Sigmoid colon (tissue), 7 donors: ENCODE data around the gene YES1. TPM values are rescaled to one million over a fixed set of nuclear protein-coding genes. Genes with fewer than 3 reads are reported as not detected.
A peak's percentile ranks its signal among the peaks of the same experiment; 100 is the strongest.

Source experiments
- DNase-seq: peaks from one replicate; pipeline ENCODE4 v3.0.0-alpha.2; 2019
- H3K27ac ChIP-seq, 4 donors: fragments of 200-600 bp; sonication (generic); one replicate each; pipeline ENCODE4 v1.5.1; 2016 to 2019; ENCODE audit warnings: mild to moderate bottlenecking in 1 of 4
- H3K27me3 ChIP-seq, 3 donors: fragments of 200-600 bp; sonication (generic); one replicate each; pipeline ENCODE4 v1.5.1; 2019; ENCODE audit warnings: mild to moderate bottlenecking in 1 of 3
- H3K36me3 ChIP-seq, 4 donors: fragments of 200-600 bp; sonication (generic); one replicate each; pipeline ENCODE4 v1.5.1; 2016 to 2019
- H3K4me1 ChIP-seq, 4 donors: fragments of 200-600 bp; sonication (generic); one replicate each; pipeline ENCODE4 v1.5.1; 2017 to 2019
- H3K4me3 ChIP-seq, 4 donors: fragments of 200-600 bp; sonication (generic); one replicate each; pipeline ENCODE4 v1.5.1; 2017 to 2019; ENCODE audit warnings: mild to moderate bottlenecking in 2 of 4, moderate library complexity in 1 of 4
- H3K9me3 ChIP-seq, 4 donors: fragments of 200-600 bp in 3 of 4; sonication (generic) in 3 of 4; one replicate each; pipeline versions ENCODE4 v1.5.1 to v1.6.1; 2013 to 2019
- CTCF ChIP-seq, 4 experiments: fragments of 450-650 bp in 3 of 4; fragments of 200-600 bp in 1 of 4; IDR thresholded peaks; one replicate each; pipeline ENCODE4 v1.5.1; 2016 to 2019; ENCODE audit warnings: antibody characterized with exemption in 4 of 4, mild to moderate bottlenecking in 3 of 4, moderate library complexity in 2 of 4
- EP300 ChIP-seq, 4 donors: sonication (generic); formaldehyde crosslinking; IDR thresholded peaks; one replicate each; pipeline ENCODE4 v1.6.1; 2017; ENCODE audit warnings: antibody characterized with exemption in 4 of 4
- POLR2A ChIP-seq, 2 donors: fragments of 450-650 bp; IDR thresholded peaks; one replicate each; pipeline ENCODE4 v1.6.1; 2016; ENCODE audit warnings: antibody characterized with exemption in 2 of 2, mild to moderate bottlenecking in 2 of 2, moderate library complexity in 2 of 2
- POLR2AphosphoS5 ChIP-seq, 4 donors: sonication (generic); formaldehyde crosslinking; IDR thresholded peaks; one replicate each; pipeline ENCODE4 v1.6.1; 2017; ENCODE audit warnings: antibody characterized with exemption in 4 of 4
- WGBS, 2 donors: extraction: QIAGEN DNeasy Blood & Tissue Kit; methylation state at CpG; one replicate each; pipeline ENCODE4 v1.1.7; 2013; 5-methylcytosine and 5-hydroxymethylcytosine counted together
- intact Hi-C: fragments of 100-400 bp; cut with DNase I; formaldehyde crosslinking; loops from one replicate; pipeline ENCODE4 v1.15.1; 2023
- polyA plus RNA-seq, 3 donors: library from polyadenylated mRNA; stranded (reverse); fragments of 200-250 nt; gene quantifications; one replicate each; pipeline ENCODE4 v1.2.3, GENCODE V29; 2013
- total RNA-seq, 4 donors: library from RNA; depleted of rRNA; stranded (reverse); fragments of >200 nt; gene quantifications; one replicate each; pipeline ENCODE4 v1.1.0, GENCODE V29; 2016
- donor health status: healthy with polysubstance abuse.
- donor health status: Bipolar disorder and iron deficiency.
- donor health status: healthy.

Gene YES1
- total and polyA plus RNA-seq, 7 donors, result 27.6 to 146 (median 105) TPM

- TF ChIP-seq CTCF (IDR thresholded peaks at IDR 0.05), result no peak
- TF ChIP-seq EP300 (IDR thresholded peaks at IDR 0.05), result no peak
- no peak for TF ChIP-seq POLR2A (IDR thresholded peaks at IDR 0.05)
- no peak for TF ChIP-seq POLR2AphosphoS5 (IDR thresholded peaks at IDR 0.05)
- Histone ChIP-seq H3K27ac (no peak overlapping the region), H3K27me3 (no peaks in the 10 kb centered on the region), H3K9me3 (no peaks in the 10 kb centered on the region), H3K36me3 (peaks cover 0 to 15% (median 0%) of the 10 kb centered on the region in 4 donors), H3K4me1 (peaks cover 0 to 23% (median 11%) of the 10 kb centered on the region in 4 donors), H3K4me3 (no peak overlapping the region)
- DNase-seq, result no peak
- intact Hi-C loops, result loop anchor here (5.0 to 10.0 kb wide), 3 partner anchors 52 to 445 kb away; partner anchors contain the start of genes THOC1, TYMS and YES1
- WGBS, 2 donors, result 90 to 98% methylated on average over 1 of the region's 1 CpG
Observed at GRCh38 chr18:709771-710170, 102.3 kb downstream of the YES1 start.

- no peak for DNase-seq
- no peaks in the 10 kb centered on the region for H3K9me3 ChIP-seq
- H3K36me3 ChIP-seq, result peaks cover 0 to 17% (median 0%) of the 10 kb centered on the region in 4 donors
- intact Hi-C loops, result no loop called here
- H3K4me3 ChIP-seq, result no peak overlapping the region
- TF ChIP-seq POLR2AphosphoS5 (IDR thresholded peaks at IDR 0.05) (no peak), CTCF (IDR thresholded peaks at IDR 0.05) (no peak), EP300 (IDR thresholded peaks at IDR 0.05) (no peak), POLR2A (IDR thresholded peaks at IDR 0.05) (no peak)
- H3K27ac ChIP-seq, result no peak overlapping the region
- H3K4me1 ChIP-seq, result peaks cover 0 to 32% (median 22%) of the 10 kb centered on the region in 4 donors
- 94 to 95% methylated on average over 10 of the region's 10 CpGs for WGBS, 2 donors
- H3K27me3 ChIP-seq, result no peaks in the 10 kb centered on the region
Observed at GRCh38 chr18:708096-708495, 103.9 kb downstream of the YES1 start.

- Histone ChIP-seq H3K27ac (no peak overlapping the region), H3K27me3 (no peaks in the 10 kb centered on the region), H3K4me3 (no peak overlapping the region), H3K4me1 (peaks cover 0 to 41% (median 26%) of the 10 kb centered on the region in 4 donors), H3K9me3 (no peaks in the 10 kb centered on the region), H3K36me3 (peaks cover 0 to 17% (median 0%) of the 10 kb centered on the region in 4 donors)
- no peak for TF ChIP-seq POLR2A (IDR thresholded peaks at IDR 0.05)
- DNase-seq, result no peak
- intact Hi-C loops, result no loop called here
- 94 to 95% methylated on average over 8 of the region's 8 CpGs for WGBS, 2 donors
Observed at GRCh38 chr18:706405-706804, 105.6 kb downstream of the YES1 start.

GRCh38 chr18:703213-703967 is 108.7 kb downstream of the YES1 start:
- TF ChIP-seq POLR2A (IDR thresholded peaks at IDR 0.05), result no peak
- TF ChIP-seq CTCF (IDR thresholded peaks at IDR 0.05), result no peak
- TF ChIP-seq POLR2AphosphoS5 (IDR thresholded peaks at IDR 0.05), result peak in 1 of 4 donors; percentile 20
- no peak for TF ChIP-seq EP300 (IDR thresholded peaks at IDR 0.05)
- H3K9me3 ChIP-seq, result no peaks in the 10 kb centered on the region
- peaks cover 0 to 17% (median 0%) of the 10 kb centered on the region in 4 donors for H3K36me3 ChIP-seq
- intact Hi-C loops, result no loop called here
- H3K27ac ChIP-seq, result peak overlapping the region; percentile 51 to 80 (median 75)
- 72 to 77% methylated on average over 8 of the region's 8 CpGs for WGBS, 2 donors
- H3K4me3 ChIP-seq, result no peak overlapping the region
- no peaks in the 10 kb centered on the region for H3K27me3 ChIP-seq
- H3K4me1 ChIP-seq, result peaks cover 0 to 23% (median 18%) of the 10 kb centered on the region in 4 donors
- no peak for DNase-seq

DNA sequence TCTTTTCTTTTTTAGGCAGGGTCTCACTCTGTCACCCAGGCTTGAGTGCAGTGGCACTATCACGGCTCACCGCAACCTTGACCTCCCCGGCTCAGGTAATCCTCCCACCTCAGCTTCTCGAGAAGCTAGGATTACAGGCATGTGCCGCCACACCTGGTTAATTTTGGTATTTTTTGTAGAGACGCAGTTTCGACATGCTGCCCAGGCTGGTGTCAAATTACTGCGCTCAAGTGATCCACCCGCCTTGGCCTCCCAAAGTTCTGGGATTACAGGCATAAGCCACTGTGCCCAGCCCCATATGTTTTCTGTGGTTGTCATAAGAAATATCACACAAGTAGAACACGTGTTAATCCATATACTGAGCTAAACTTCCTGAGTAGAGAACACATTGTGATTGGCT is 114.2 kb downstream of the YES1 start:
- Histone ChIP-seq H3K4me3 (no peak overlapping the region), H3K27ac (no peak overlapping the region), H3K36me3 (peaks cover 0 to 10% (median 0%) of the 10 kb centered on the region in 4 donors), H3K27me3 (no peaks in the 10 kb centered on the region), H3K4me1 (peaks cover 0 to 19% (median 15%) of the 10 kb centered on the region in 4 donors), H3K9me3 (no peaks in the 10 kb centered on the region)
- no peak for TF ChIP-seq POLR2A (IDR thresholded peaks at IDR 0.05)
- TF ChIP-seq EP300 (IDR thresholded peaks at IDR 0.05), result no peak
- TF ChIP-seq CTCF (IDR thresholded peaks at IDR 0.05), result no peak
- TF ChIP-seq POLR2AphosphoS5 (IDR thresholded peaks at IDR 0.05), result no peak
- intact Hi-C loops, result no loop called here
- WGBS, 2 donors, result 89 to 96% methylated on average over 10 of the region's 10 CpGs
- no peak for DNase-seq
